Activated naive CD4-positive, alpha-beta T cell treated with anti-CD3 and anti-CD28 coated beads, Interleukin-2, amount 50 U/mL, for 24 hours (primary cell): ENCODE results near the gene MTX2.
"Not testable (repeated sequence)": the region's sequence is repeated elsewhere in the genome, so short reads cannot be mapped to it uniquely, and the experiment has no call there.

Experiments
- H3K27ac Mint-ChIP-seq: one replicate; pipeline ENCODE4 v1.8.0; 2021; ENCODE audit warnings: mild to moderate bottlenecking, mixed read lengths
- H3K27me3 Mint-ChIP-seq: one replicate; pipeline ENCODE4 v1.8.0; 2021; ENCODE audit warnings: mixed read lengths
- H3K36me3 Mint-ChIP-seq: one replicate; pipeline ENCODE4 v1.8.0; 2021; ENCODE audit warnings: mixed read lengths
- H3K4me1 Mint-ChIP-seq: one replicate; pipeline ENCODE4 v1.8.0; 2021; ENCODE audit warnings: mixed read lengths
- H3K4me3 Mint-ChIP-seq: one replicate; pipeline ENCODE4 v1.8.0; 2021; ENCODE audit warnings: mild to moderate bottlenecking, mixed read lengths
- H3K9me3 Mint-ChIP-seq: one replicate; pipeline ENCODE4 v1.8.0; 2021; ENCODE audit warnings: mixed read lengths

Gene MTX2

GRCh38 chr2:176278927-176279326, 9.7 kb downstream of the MTX2 start:
- Mint-ChIP-seq H3K9me3 (no peaks in the 10 kb centered on the region), H3K4me3 (no peak overlapping the region), H3K4me1 (peaks cover 46% of the 10 kb centered on the region), H3K27me3 (no peaks in the 10 kb centered on the region), H3K36me3 (peaks cover 5% of the 10 kb centered on the region), H3K27ac (no peak overlapping the region)

DNA sequence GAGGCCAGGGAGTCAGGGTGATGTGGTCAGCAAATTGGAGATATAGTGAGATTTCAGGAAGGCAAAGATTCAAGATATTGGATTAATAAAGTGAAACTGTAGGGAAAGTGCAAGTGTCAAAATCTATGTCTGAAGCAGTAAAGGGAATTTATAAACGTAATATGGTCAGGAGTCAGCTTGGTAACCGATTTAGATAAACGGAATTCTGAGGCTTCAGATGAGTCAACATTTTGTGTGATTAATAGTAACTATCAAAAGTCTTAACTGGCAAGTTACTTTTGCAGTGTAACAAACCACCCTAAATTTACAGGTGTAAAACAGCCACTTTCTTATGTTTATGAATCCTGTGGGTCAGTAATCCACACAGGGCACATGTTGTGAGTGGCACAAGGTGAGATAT, 10.9 kb downstream of the MTX2 start:
- Mint-ChIP-seq H3K36me3 (peaks cover 5% of the 10 kb centered on the region), H3K4me3 (no peak overlapping the region), H3K4me1 (peaks cover 44% of the 10 kb centered on the region), H3K9me3 (no peaks in the 10 kb centered on the region), H3K27me3 (no peaks in the 10 kb centered on the region), H3K27ac (no peak overlapping the region)

DNA sequence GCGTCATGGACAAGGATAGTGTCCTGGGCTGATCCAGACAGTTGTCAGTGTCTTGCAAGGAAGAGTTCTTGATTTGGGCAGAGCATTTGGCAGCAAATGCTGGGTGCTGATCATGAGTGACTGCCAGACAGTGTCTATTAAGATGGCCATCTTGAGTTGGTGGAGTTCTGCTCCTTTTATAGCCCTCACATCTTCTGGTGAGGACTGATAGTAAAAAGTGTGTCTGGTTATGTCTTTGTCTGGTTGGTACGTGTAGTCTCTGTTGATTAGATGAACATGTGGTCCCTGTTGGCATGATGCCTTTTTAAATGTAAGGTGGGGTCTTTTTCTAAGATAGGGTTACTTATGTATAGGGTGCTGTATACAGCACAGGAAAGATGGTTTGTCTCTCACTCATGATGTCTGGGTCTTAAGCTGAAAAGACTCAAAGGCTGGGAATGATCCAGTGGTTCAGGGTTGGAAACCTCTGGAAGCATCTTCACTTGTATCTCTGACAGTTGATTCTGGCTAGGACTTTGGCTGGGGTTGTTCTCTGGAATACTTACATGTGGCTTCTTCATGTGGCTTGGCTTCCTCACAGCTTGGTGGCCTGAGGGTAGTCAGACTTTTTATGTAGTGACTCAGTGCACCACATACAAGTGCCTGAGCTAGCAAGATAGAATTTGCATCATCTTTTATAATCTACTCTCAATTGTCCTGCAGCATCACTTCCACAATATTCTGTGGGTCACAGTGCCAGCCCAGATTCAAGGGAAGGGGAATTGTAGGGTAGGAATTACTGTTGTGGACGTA, 11.8 kb downstream of the MTX2 start:
- no peak overlapping the region for H3K27ac Mint-ChIP-seq
- peaks cover 8% of the 10 kb centered on the region for H3K36me3 Mint-ChIP-seq
- H3K9me3 Mint-ChIP-seq: no peaks in the 10 kb centered on the region
- H3K4me3 Mint-ChIP-seq: no peak overlapping the region
- H3K27me3 Mint-ChIP-seq: no peaks in the 10 kb centered on the region
- H3K4me1 Mint-ChIP-seq: peaks cover 53% of the 10 kb centered on the region

DNA sequence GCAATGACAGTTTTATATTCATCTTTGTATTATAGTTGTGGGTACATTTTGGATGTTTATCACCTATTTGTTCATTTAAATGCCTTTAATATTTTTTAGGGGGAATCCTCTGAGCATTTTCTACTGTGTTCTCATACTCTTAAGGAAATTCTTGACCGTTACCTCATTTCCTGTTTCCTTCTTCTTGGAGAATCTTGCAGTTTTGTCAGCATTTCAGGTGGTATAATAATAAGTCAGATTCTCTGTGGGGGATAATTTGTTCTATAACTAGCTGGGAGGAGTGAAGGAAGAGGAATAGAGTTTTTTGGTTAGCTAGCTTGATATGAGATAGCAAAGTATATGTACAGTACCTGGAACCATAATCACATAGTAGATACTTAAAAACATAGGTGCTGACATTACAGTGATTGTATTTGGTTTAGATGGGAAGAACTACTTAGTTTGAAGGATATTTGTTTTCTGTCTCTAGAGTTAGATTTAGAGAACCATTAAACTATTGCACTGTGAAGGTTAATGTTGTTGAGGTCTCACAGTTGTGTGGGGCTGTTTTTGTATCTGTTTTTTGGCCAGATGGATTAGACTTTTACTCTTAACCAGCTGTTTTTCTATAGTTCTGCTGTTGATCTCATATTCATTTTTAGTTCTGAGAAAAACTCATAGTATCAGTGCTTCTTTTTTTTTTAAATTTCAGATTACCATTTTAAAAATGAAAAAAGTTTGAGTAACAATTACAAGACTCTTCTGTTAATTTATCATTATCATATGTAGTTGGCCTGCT, 14.2 kb downstream of the MTX2 start:
- no peaks in the 10 kb centered on the region for H3K27me3 Mint-ChIP-seq
- H3K36me3 Mint-ChIP-seq: peaks cover 13% of the 10 kb centered on the region
- H3K27ac Mint-ChIP-seq: no peak overlapping the region
- no peaks in the 10 kb centered on the region for H3K9me3 Mint-ChIP-seq
- no peak overlapping the region for H3K4me3 Mint-ChIP-seq
- H3K4me1 Mint-ChIP-seq: peaks cover 68% of the 10 kb centered on the region

DNA sequence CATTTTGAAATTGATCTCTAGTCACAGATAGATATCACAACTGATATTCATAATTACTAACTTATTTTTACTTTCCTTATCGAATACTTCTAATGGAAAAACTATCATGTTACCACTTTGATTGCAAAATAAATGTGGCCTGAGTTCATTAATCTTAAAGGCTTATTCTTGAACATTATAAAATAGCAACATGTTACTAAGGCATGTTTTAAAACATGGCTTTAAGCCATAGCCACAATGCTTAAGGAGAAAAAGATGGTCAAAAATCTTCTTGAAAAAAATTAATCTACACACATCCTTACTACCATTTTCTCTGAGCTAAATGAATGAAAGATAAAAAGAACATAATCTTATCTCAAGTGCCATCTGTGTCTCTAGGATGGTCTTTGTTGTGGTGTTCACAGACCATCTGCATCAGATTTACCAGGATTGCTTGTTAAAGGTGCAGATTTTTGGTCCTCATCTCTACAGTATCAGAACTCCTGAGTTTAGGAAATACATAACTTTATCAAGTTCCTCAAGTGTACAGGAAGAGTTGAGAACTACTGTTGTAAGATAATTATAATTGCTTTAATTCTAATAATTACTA, 15.3 kb downstream of the MTX2 start:
- Mint-ChIP-seq H3K4me3 (no peak overlapping the region), H3K4me1 (peaks cover 65% of the 10 kb centered on the region), H3K27me3 (no peaks in the 10 kb centered on the region), H3K36me3 (peaks cover 12% of the 10 kb centered on the region), H3K9me3 (no peaks in the 10 kb centered on the region), H3K27ac (no peak overlapping the region)

DNA sequence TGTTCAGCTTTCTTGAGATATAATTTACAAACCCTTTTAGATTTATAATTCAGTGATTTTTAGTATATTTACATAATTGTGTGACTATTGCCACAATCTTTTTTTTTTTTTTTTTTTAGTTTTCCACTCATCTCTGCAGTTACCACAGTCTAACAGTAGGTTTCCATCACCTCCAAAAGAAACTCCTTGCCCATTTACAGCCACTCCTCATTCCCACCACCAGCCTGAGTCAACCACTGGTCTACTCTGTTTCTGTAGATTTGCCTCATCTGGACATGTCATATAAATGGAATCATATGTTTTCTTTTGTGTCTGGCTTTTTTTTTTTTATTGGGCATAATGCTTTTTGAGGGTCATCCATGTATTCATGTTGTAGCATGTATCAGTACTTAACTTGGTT, 16.1 kb downstream of the MTX2 start:
- H3K27ac Mint-ChIP-seq: no peak overlapping the region
- peaks cover 14% of the 10 kb centered on the region for H3K36me3 Mint-ChIP-seq
- H3K9me3 Mint-ChIP-seq: no peaks in the 10 kb centered on the region
- H3K27me3 Mint-ChIP-seq: no peaks in the 10 kb centered on the region
- H3K4me3 Mint-ChIP-seq: no peak overlapping the region
- H3K4me1 Mint-ChIP-seq: peaks cover 68% of the 10 kb centered on the region

DNA sequence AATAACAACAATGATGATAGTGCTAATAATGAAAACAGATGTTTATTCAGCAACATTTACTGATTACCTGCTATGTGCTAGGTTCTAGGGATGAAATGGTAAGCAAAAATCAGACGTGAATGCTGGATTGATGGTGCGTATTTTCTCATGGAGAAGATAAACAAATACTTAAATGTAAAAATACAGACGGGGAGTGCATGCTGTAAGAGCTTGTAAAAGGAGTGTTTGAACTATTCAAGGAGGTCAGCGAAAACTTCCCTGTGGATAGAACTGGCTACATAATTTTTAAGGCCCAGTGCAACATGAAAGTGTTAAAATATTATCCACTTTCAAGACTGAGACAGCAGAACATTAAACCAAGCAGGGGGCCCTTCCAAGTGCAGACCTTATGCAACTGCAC, 22.1 kb downstream of the MTX2 start:
- Mint-ChIP-seq H3K36me3 (peaks cover 8% of the 10 kb centered on the region), H3K4me1 (peaks cover 55% of the 10 kb centered on the region), H3K27ac (no peak overlapping the region), H3K9me3 (no peaks in the 10 kb centered on the region), H3K4me3 (no peak overlapping the region), H3K27me3 (no peaks in the 10 kb centered on the region)

GRCh38 chr2:176291809-176292283, 22.6 kb downstream of the MTX2 start:
- Mint-ChIP-seq H3K36me3 (peaks cover 5% of the 10 kb centered on the region), H3K9me3 (no peaks in the 10 kb centered on the region), H3K4me1 (peaks cover 52% of the 10 kb centered on the region), H3K27ac (no peak overlapping the region), H3K27me3 (no peaks in the 10 kb centered on the region), H3K4me3 (no peak overlapping the region)

GRCh38 chr2:176292608-176293007, 23.4 kb downstream of the MTX2 start:
- H3K4me3 Mint-ChIP-seq: no peak overlapping the region
- H3K27me3 Mint-ChIP-seq: no peaks in the 10 kb centered on the region
- peaks cover 5% of the 10 kb centered on the region for H3K36me3 Mint-ChIP-seq
- no peak overlapping the region for H3K27ac Mint-ChIP-seq
- H3K9me3 Mint-ChIP-seq: no peaks in the 10 kb centered on the region
- H3K4me1 Mint-ChIP-seq: peaks cover 51% of the 10 kb centered on the region

DNA sequence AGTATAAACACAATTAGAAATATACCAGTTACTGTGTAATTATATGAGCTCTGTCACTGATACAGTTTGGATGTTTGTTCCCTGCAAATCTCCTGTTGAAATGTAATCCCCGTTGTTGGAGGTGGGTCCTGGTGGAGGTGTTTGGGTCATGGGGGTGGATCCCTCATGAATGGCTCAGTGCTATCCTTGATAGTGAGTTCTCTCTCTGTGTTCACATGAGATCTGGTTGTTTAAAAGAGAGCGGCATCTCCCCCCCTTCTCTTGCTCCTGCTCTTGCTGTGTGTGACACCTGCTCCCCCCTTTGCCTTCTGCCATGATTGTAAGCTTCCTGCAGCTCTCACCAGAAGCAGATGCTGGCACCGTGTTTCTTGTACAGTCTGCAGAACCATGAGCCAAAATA, 24.1 kb downstream of the MTX2 start:
- H3K9me3 Mint-ChIP-seq: no peaks in the 10 kb centered on the region
- no peaks in the 10 kb centered on the region for H3K27me3 Mint-ChIP-seq
- H3K36me3 Mint-ChIP-seq: peaks cover 7% of the 10 kb centered on the region
- H3K4me3 Mint-ChIP-seq: no peak overlapping the region
- peaks cover 45% of the 10 kb centered on the region for H3K4me1 Mint-ChIP-seq
- H3K27ac Mint-ChIP-seq: no peak overlapping the region

GRCh38 chr2:176297067-176297466, 27.8 kb downstream of the MTX2 start:
- H3K4me3 Mint-ChIP-seq: no peak overlapping the region
- H3K27me3 Mint-ChIP-seq: no peaks in the 10 kb centered on the region
- H3K4me1 Mint-ChIP-seq: peaks cover 18% of the 10 kb centered on the region
- H3K27ac Mint-ChIP-seq: no peak overlapping the region
- H3K9me3 Mint-ChIP-seq: no peaks in the 10 kb centered on the region
- peaks cover 6% of the 10 kb centered on the region for H3K36me3 Mint-ChIP-seq

DNA sequence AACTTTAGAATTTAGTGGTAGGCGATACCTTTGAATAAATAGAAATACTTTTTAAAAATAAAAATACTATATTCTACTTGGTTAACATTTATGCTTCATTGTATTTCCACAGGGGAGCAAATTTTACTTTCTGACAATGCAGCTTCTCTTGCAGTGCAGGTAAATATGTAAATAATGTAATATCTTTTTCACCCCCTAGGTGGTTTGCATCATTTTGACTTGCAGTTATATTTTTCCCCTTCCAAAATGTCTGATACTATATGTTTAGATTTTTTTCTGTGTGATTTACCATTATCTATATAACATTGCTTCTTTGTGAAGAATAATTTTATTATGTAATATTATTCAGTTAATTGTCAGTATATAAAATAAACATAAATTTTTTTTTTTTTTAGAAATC, 28.5 kb downstream of the MTX2 start:
- Mint-ChIP-seq H3K4me1 (peaks cover 12% of the 10 kb centered on the region), H3K36me3 (peaks cover 6% of the 10 kb centered on the region), H3K27me3 (no peaks in the 10 kb centered on the region), H3K4me3 (no peak overlapping the region), H3K9me3 (no peaks in the 10 kb centered on the region), H3K27ac (no peak overlapping the region)

DNA sequence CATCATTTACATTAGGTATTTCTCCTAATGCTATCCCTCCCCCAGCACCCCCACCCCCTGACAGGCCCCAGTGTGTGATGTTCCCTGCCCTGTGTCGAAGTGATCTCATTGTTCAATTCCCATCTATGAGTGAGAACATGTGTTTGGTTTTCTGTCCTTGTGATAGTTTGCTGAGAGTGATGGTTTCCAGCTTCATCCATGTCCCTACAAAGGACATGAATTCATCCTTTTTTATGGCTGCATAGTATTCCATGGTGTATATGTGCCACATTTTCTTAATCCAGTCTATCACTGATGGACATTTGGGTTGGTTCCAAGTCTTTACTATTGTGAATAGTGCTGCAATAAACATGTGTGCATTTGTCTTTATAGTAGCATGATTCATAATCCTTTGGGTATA, 36.8 kb downstream of the MTX2 start:
- peaks cover 34% of the 10 kb centered on the region for H3K36me3 Mint-ChIP-seq
- not testable (repeated sequence) for H3K4me1 Mint-ChIP-seq, H3K27ac Mint-ChIP-seq, H3K9me3 Mint-ChIP-seq, H3K4me3 Mint-ChIP-seq, H3K27me3 Mint-ChIP-seq

DNA sequence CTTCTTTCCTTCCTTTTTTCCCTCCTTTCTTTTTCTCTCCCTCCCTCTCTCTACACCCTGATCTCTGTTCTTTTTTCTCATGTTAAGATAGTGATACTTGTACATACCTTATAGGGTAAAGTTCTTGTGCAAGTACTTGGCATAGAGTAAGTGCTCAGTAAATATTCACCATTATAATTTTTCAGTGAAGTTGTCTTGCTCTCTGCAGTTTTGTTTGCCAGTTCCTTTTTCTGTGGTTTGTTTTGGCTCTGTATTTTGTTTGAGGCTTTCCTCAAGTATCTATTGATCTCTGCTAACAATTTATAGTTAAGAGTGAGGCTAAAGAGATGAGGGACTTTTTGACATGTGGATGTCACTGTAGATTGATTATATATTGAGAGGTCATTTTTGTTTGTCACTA, 48.0 kb downstream of the MTX2 start:
- H3K27me3 Mint-ChIP-seq: no peaks in the 10 kb centered on the region
- peaks cover 4% of the 10 kb centered on the region for H3K4me1 Mint-ChIP-seq
- H3K36me3 Mint-ChIP-seq: peaks cover 12% of the 10 kb centered on the region
- H3K4me3 Mint-ChIP-seq: no peak overlapping the region
- H3K27ac Mint-ChIP-seq: no peak overlapping the region
- H3K9me3 Mint-ChIP-seq: no peaks in the 10 kb centered on the region

DNA sequence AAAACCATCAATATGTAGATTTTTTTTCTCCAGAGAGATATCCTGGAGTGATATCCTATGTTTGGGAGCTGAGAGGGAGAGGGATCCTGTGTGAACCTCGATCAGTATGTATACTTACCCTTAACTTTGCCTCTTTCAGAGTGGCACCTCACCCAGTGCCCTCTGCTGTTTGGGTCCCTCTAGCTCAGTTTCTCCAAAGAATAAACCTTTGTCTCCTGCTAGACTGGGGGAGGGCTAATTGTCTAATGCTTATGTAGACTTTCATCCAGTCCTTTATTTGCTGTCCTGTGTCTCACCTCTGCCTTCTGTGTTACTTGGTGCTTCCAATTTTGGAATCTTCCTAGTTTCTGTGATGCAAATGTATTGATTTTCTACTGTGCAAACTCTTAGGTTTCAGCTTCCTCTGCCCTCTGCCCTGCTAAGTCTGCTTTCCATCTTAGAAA, 48.4 kb downstream of the MTX2 start:
- peaks cover 4% of the 10 kb centered on the region for H3K4me1 Mint-ChIP-seq
- no peak overlapping the region for H3K27ac Mint-ChIP-seq
- no peak overlapping the region for H3K4me3 Mint-ChIP-seq
- peaks cover 12% of the 10 kb centered on the region for H3K36me3 Mint-ChIP-seq
- no peaks in the 10 kb centered on the region for H3K27me3 Mint-ChIP-seq
- H3K9me3 Mint-ChIP-seq: no peaks in the 10 kb centered on the region

DNA sequence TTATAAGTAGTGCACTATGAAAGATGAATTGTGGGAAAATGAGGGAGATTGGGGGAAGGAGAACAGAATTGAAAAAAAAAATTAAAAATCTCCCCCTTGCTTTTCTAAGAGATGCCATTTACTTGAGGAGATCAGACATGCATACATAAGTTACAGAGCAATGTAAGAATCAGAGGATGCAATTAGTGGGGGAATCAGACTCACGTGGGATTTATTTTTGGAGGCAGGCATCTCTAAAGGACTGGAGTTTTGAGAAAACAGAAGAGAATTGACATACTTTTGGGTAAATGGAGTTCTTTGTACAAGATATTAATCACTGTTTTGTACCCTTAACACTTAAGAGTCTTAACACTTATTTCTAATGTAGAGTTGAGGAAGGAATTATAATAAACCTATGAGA, 52.7 kb downstream of the MTX2 start:
- Mint-ChIP-seq H3K4me1 (peaks cover 4% of the 10 kb centered on the region), H3K9me3 (no peaks in the 10 kb centered on the region), H3K27ac (no peak overlapping the region), H3K4me3 (no peak overlapping the region), H3K36me3 (peaks cover 9% of the 10 kb centered on the region), H3K27me3 (no peaks in the 10 kb centered on the region)
